ENCODE measurements around the gene SH3RF3.

SH3RF3 gene

DNA sequence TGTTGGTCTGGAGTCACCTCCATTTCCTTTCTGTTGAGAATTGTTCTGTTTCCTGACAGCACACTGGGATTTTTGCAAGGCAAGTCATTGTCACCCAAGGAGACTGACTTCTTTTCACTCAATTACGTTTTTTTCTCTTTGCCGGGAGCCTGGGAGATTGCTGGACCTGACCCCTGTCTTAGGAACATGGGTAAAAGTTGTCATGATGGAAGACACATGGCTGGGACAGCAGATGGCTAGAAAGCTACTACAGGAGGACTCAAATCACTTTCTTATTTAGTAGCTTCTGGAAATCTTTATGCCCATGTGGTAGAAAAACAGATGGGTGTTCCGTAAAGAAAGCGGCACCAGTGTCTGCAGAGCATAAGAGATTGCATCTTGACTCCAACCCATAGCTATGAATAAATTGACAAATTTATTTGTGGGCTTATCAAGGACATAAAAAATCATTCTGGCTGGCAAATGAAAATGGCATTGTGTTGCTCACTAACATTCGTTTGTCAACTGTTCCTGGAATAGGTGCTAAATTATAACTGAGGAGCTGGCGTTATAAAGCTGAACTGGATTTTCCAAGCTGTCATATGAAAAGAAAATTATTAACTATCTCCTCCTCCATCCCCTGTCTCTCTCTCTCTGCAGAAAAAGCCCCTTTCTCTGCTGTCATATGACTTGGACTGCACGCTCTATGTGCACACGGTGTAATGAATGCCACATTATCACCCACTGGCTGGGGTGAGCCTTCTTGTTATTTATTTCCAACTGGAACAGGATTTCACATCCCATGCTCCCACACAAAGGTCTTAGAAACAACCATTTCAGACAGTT is 159.8 kb downstream of the SH3RF3 start:
- no peak for DNase-seq (ENCODE audit: low spot score)

DNA sequence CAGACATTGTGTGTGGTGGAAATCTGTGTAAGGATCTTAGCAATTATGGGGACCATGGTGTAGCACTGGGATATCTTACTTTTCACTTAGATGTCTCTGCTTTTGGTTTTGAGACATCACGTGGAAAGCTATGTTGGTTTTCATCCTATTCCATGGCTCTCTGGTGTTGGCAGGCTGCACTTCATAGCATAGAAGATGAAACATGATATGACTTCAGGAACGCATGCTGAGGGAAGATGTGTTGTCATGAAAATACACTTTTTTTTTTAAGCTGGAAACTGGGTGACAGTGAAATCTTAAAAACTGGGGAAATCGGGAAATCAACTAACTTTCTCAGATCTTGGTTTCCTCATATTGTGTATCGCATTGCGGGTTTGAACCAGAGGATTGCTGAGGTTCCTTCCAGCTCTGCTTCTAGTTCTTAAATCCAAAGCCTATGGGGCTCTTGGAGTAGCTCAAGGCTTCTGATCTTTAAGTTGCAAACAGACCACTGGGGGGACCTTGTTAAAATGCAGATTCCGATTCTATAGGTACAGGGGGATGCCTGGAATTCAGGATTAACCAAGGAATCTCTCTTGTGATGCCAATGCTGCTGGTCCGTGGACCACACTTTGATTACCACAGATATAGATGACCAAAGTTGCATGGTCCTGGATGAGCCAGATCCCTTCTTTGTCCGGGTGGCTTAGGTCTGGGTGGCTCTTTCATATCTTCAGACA is 160.7 kb downstream of the SH3RF3 start:
- DNase-seq (ENCODE audit: low spot score): no peak

DNA sequence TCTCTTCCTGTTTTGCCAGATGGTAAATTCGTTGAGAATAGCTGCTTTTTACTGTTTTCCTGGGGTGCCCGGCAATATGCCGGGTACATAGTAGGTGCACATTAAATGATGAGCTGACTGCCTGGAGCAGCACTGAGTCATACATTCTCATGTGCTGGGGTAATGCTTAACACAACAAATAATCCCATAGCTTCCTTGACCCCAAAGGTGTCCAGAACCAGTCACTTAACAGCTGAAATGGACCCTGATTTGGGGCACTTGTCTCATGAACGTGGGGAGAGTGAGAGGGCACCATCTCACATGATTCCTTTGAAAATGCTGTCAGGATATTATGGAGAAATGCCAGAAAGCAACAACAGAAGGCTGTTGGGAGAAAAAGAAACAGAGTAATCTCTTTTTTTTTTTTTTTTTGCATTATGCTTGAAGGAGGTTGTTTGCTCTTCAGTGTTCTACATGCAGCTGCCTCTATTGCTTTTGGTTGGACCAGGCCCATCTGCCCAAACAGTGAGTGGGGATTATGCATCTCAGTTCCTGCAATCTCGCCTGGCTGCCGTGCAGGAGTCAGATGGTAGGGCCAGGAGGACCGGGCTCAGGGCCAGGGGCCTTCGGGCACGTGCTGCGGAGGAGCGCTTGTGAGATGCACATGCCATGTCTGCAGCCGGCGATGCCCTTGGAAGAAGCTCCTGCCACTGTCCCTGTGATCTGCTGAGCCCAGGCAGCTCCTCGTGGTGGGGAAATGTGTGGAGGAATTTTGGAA is 162.1 kb downstream of the SH3RF3 start:
- DNase-seq (ENCODE audit: low spot score): no peak

DNA sequence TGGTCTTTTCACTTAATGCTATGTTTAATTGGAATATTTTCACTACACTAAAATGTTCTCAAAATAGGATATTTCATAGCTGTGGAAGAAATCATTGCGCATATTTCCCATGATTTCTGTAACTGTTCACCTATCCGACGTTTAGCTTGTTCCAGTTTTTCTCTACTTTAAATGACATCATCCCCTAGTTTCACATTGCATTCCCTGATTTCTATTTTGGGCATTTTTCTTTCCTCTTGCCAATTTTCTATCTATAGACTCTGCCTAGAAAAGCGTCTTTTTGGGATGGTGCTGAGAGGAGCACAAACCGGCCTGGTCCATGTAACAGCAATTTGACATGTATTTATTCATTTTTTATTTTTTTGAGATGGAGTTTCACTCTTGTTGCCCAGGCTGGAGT is 163.4 kb downstream of the SH3RF3 start:
- DNase-seq (ENCODE audit: low spot score): no peak

DNA sequence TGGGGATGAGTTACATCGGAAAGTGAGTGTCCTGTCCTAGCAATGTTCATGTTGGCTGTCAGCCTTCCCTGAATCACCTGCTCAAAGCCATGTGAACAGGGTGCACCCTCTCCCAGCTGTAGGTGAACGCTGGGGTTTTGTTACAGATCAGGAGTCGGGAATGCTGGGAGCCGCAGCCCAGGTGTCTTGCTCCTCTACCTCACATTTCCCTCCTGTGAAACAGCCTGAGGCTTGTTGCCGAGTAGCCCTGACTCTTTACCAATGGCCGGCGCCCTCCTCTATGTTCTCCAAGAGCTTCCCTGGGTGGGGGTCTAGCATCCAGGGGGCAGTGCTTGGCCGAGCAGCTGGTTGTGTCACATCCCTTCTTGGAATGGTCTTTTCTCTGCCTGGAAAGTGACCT is 164.7 kb downstream of the SH3RF3 start:
- DNase-seq (ENCODE audit: low spot score): no peak

DNA sequence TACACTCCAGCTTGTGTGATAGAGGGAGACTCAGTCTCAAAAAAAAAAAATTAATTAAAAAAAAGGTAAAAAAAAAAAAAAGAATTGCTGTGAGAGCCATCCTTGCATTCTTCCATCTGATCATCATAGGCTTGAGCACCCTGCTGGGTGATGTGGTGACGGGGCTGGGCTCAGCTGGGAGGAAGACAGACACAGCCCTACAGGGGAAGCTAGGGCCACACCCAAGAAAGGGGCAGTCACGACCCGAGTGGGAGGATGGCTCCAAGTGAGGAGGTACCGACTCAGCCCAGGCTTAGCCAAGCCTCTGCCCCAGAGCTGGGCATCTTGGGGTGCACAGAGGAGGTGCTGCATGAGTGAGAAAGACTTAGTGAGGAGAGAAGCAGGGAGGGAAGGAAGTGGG is 165.5 kb downstream of the SH3RF3 start:
- no peak for DNase-seq (ENCODE audit: low spot score)

DNA sequence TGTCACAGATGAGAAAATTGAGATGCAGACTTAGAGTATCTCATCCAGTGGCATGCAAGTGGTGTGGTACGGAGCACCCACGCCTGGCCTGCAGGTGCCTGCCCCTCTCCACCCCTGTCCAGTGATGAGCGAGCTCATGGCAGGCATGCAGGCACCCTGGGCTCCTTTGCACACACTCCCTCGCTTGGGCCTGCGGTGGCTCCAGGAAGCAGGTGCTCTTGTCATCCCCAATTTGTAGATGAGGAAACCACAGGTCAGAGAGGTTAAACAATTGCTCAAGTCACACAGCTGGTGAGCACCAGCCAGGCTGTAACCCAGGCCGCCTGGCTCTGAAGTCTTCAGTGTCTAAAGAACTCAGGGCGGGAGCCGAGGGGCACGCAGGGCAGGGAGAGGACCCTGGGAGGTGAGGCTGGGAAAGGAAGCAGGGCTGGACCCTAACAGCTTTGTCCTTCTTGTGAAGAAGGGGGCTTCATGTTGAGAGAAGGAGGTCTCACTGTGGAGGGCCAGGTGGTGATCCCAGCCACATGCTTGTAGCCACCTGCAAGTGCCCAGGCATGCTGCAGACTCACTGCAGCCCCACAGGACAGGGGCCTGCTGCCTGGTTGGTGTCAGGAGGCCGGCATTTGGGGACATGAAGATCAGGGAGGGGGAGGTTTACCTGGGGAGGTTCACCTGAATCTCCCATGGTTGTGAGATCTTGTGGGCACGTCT is 166.2 kb downstream of the SH3RF3 start:
- no peak for DNase-seq (ENCODE audit: low spot score)

DNA sequence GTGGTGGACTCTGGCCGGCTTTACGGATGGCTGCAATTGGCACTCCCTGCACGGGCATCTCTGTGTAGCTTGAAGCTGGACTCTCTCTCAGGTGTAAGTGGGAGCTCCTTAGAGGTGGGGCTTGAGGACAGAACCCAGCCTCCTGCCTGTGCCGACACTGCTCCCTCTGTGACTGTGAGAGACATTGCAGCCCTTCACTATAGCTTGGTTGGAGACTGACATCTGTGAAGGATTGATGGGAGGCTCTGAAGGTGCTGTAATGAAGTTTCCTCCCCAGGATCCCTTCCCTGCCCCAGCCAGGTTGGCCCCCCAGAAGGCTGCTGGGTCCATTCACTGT is 166.7 kb downstream of the SH3RF3 start:
- DNase-seq (ENCODE audit: low spot score): no peak

DNA sequence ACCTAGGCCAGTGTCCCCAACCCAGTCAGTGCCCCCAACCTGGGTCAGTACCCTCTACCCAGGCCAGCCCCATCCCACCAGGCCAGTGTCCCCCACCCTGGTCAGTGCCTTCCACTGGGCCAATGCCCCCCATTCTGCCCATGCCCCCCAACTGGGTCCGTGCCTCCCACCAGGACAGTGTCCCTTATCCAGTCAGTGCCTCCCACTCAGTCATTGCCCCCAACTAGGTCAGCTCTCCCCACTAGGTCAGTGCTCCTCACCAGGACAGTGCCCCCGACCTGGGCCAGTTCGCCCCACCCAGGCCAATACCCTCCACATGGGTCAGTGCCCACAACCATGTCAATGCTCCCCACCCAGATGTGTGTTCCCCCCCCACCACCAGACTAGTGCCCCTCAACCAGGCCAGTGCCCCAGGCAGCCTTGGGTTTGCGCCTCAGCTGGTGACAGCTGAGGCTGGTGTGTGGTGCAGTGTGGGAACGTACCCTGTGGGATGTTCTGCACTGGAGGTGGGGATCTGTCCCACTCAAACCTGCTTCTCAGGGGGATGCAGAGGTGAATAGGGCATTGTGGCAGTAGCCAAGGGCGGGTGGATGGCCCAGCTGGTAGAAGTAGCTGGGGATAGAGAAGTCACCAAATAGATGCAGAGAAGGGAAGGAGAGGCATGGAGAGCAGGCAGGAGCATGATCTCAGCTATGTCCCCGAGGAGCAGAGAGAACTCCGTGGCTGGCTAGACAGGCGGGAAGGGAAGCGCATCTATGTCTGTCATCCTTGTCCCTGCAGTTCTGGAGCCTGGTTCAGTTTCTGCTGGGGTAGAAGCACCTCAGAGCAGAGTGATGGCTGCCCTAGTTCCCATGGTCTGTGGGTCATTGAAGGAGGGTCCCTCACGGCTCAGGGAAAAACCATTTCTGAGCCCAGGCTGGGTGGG is 168.8 kb downstream of the SH3RF3 start:
- no peak for DNase-seq (ENCODE audit: low spot score)

DNA sequence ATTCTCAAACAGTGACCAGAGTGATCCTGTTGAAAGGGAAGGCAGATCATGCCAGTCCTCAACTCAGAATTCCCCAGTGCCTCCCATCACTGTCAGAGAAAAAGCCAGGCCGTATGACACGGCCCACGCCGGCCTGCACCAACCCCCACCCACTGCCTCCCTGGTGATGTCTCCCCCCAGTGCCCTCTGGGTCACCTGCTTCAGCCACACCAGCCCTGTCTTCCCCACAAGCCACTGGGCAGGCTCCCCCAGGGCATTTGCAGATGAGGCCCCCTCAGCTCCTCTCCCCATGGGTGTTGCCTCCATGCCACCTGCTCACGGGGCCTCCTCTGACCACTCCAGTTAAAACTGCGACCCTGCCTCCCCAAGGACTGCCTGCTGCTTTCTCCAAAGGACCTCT is 169.8 kb downstream of the SH3RF3 start:
- DNase-seq (ENCODE audit: low spot score): no peak

DNA sequence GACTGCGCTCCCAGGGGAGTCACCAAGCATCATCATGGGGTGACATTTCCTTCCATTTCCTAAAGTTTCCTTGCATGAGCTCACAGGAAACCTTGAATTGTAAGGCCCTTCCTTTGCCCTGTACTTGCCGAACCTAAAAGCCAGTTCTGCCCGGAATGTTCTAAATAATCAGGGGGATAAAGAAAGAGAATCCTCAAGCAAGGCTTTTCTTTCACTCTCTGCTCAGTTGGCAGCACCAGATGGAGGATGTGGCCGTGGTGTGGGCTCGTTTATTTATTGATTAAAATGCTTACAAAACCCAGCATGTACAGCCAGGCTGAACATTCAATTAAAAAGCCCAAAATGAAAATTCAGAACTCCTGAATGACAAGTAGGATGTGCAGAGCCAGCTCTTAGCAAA is 170.5 kb downstream of the SH3RF3 start:
- DNase-seq (ENCODE audit: low spot score): no peak

DNA sequence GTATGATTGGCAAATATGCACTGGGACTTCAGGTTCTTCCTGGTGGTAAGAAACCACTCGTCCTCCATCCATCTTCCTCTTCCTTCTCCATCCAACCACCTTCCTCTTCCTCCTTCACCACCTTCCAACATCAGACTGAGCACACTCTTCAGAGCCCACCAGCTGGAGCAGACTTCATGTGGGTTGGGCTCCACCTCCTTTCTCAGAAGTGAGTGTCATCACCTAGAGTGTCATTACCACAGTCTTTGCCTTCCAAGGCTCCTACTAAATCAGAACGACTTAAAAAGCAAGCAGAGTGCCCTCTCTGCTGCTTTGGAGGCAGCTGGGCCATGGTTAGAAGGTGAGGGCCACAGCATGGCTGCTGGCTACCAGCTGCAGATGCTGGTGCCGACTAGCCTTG is 171.6 kb downstream of the SH3RF3 start:
- no peak for DNase-seq (ENCODE audit: low spot score)

DNA sequence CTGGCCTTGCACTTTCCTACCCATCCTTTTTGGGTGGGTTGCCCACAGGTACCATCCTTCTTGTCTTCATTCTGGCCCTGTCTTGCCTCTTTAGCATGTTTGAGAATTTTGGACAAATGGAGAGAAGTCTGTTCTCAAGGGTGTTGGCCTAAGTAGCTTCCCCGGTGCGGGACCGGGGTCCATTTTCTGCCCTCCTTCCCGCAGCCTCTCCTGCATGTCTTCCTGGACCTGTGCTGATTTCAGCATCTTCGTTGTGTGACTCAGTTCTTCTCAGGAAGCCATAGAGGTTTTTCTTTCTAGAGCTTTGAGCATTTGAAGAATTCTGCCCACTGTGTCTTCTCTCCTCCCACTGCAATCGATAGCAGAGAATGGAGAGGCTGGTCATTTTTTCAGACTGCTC is 172.7 kb downstream of the SH3RF3 start:
- DNase-seq (ENCODE audit: low spot score): no peak

DNA sequence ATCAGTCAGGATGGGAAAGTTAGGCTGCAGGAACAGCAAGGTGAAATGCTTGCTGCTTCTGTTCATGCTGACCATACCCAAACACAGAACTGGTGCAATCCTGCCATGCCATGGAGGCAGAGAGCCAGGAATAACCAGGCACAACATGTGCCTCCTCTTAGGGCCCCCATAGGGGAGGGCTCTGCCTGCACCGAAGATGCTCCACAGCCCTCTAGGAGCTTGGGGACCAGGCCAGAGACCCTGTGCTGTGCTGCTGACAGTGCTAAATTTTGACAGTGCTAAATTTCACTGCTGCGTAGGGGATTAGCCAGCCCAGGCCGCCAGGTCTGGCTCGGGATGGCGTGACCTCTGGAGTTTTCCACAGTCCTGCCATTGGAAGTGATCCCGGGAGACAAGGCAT is 173.3 kb downstream of the SH3RF3 start:
- DNase-seq (ENCODE audit: low spot score): no peak

DNA sequence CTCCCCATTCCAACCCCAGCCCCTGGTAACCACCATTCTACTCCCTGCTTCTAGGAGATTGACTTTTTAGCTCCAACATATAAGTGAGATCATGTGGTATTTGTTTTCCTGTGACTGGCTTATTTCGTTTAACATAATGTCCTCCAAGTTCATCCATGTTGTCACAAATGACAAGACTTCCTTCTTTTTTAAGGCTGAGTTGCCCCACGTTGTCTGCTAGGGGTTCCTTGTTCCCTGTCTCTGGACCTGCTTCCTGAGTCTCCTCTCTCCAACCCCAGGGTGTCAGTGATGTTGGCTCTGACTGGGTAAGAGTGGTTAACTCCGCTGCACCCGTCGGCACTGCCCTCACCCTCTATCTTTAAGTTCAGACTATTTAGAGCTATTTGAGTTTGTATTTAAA is 175.2 kb downstream of the SH3RF3 start:
- no peak for DNase-seq (ENCODE audit: low spot score)

DNA sequence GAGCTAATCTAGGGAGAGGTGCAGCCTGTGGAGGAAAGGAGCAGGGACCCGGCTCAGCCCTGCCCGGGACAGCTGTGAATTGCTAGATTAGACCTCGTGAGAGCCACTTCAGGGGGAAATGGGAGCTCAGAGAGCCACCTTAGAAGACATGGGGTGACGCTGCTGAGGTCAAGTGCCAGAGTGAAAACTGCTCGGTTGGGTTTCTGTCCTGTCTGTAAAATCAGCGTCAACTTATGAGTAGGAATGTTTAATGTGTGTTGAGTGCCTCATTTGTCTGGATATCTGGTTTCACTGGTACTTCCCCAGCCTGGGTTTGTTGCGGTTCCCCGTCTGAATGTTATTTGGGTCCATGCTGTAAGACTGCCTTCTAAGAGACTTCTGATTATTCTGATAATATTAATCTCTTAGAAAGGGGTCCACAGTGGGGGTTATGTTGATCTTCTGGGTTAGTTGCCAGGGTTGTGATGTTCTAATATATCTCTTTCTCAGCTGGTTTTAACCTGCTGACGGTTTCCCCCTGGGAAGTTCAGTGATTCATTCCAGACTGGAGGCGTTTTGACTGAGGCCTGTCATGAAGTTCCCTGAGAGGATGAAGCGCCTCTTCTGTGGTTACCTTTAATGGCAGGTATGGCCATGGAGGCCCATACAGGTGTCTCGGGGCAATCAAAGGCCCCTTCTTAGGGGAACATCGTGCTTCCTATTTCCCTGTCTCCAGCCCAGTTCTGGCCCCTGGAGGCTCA is 175.9 kb downstream of the SH3RF3 start:
- no peak for DNase-seq (ENCODE audit: low spot score)

DNA sequence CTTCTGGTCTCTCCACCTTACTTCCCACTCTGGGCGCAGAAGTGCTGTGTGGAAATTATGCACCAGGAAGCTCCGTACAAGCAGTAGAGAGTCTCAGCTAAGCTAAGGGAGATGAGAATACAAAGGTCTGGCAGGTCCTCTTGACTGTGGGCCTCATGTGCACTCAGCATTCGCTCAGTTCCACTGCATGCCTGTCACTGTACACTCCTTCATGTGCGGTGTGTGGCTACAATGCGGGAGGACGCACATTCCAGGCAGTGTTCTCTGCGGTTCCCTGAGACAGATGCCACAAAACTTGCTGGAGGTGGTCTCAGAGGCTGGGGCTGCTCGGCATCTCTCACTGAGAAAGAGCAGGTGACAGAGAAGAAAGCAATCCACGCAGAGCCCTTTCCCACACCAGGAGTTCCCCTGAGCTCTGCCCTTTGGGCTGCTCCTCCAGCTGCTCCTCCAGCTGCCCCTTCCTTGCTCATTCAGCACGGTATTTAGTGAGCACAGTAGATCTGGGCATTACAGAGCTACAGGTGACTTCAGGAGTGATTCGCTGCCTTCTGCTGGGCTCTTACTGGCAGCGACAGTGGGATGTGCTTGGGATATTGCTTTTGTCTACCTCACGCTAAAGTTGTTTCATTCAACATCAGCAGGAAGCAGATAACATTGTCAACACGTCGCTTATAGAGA is 176.6 kb downstream of the SH3RF3 start:
- no peak for DNase-seq (ENCODE audit: low spot score)

DNA sequence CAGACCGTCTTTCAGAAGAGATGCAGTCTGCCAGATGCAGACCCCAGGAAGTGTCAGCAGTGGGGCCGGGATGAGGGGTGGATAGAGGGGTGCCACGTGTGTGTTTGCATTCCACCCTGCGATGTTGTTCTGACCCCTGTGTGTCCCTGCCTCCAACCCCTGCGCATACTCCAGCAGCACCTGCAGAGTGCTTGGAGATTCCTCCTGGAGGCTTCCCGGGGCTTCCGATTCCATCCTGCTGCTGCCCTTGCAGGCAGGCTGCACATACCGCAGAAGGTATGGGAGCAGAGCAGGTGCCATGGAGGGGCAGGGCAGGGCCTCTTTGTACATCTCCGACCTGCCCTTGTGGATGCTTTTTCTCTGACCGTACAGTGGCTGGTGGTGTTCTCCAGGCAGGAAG is 177.2 kb downstream of the SH3RF3 start:
- DNase-seq (ENCODE audit: low spot score): no peak

DNA sequence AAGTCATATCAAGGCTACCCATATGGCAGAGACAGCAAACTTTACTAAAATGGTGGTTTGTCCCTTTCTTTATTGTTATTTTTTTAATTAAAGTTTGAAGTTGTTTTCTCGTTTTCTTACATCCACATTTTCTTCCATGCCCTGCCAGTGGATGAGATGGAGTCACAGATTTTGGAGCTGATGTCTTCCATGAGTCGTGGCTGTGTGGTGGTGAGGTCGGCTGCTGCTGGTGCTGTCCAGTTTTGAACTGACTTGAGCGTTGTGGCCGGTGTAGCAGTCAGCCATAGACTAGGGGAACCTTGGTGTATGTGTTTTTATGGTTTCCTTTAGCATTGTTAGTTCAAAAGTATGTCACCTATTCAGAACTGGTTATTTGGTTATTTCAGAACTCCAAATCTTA is 182.8 kb downstream of the SH3RF3 start:
- DNase-seq (ENCODE audit: low spot score): peak; percentile 28

DNA sequence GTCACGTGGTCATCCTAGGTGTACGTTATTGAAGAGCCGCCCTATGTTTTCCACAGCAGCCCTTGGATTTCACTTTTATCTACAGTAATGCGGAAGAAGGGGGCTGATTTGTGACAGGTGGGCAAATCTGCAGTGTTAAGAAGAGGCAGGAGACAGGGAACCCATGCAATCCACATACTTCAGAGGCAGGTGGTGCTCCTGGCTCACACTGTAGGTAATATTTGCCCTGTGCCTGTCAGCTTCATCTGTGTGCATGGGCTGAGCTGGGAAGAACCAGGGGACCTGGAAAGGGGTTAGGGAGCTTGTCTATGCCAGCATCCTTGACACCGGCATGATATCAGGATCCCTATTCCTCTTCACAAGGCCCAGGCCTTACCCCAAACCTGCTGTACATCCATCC is 183.9 kb downstream of the SH3RF3 start:
- no peak for DNase-seq (ENCODE audit: low spot score)

Measured in AG08395 (cell line).